ENCODE measurements around the gene MKNK2.

DNA sequence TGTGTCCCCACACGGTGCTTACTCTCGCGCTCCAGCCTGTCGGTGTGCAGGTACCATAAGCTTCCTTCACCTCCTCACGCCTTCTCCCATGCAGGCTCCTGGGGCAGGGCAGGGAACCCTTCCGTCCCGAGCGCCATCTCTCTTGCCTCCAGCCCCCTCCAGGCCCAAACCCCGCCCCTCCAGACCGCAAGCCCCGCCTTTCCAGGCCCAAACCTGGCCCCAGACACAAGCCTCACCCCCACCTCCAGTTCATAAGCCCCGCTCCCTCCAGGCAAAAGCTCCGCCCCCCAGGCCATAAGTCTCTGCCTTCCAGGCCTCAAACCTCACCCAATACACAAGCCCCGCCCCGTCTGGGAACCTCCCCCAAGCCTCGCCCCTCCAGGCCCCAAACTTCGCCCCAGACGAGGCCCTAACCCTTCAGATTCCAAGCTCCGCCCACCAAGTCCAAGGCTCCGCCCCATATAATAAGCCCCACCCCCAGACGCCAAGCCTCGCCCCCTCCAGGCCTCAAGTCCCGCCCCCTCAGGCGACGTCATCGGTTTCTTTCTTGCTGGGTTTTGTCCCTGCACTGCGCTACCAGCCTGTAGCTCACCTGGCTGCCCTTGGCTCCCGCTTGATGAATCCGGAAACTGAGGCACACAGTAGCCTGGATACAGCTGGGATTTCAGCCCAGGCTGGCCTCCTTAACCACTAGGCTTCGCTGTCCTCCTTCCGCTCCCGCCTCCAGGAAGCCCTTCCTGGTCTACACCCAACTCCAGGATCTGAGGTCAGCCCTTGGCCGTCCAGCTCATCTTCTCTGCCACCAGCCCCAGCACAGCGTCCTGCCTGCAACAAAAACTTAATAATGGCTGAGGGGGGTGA is 16.1 kb downstream of the MKNK2 start:
- TF ChIP-seq, protein P1, sequence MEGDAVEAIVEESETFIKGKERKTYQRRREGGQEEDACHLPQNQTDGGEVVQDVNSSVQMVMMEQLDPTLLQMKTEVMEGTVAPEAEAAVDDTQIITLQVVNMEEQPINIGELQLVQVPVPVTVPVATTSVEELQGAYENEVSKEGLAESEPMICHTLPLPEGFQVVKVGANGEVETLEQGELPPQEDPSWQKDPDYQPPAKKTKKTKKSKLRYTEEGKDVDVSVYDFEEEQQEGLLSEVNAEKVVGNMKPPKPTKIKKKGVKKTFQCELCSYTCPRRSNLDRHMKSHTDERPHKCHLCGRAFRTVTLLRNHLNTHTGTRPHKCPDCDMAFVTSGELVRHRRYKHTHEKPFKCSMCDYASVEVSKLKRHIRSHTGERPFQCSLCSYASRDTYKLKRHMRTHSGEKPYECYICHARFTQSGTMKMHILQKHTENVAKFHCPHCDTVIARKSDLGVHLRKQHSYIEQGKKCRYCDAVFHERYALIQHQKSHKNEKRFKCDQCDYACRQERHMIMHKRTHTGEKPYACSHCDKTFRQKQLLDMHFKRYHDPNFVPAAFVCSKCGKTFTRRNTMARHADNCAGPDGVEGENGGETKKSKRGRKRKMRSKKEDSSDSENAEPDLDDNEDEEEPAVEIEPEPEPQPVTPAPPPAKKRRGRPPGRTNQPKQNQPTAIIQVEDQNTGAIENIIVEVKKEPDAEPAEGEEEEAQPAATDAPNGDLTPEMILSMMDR (conservative IDR thresholded peaks at IDR 0.05 in 1 of 2, IDR thresholded peaks at IDR 0.05 in 1 of 2; ENCODE audit: extremely low read depth in 1 of 2, insufficient read depth in 1 of 2, low read depth in 1 of 2, low read length in 2 of 2), result no peak
- no peak for TF ChIP-seq EZH2 (IDR thresholded peaks at IDR 0.05; ENCODE audit: borderline replicate concordance, low read length)

All from mammary epithelial cell (primary cell).